Breast epithelium (tissue), 4 donors: Measurements from ENCODE around the gene ABLIM2. TPM values are rescaled to one million over a fixed set of nuclear protein-coding genes. Genes with fewer than 3 reads are reported as not detected.

Source experiments
- DNase-seq, 2 donors: peaks; one replicate each; pipeline ENCODE4 v3.0.0-alpha.2; 2019; ENCODE audit warnings: low spot score in 2 of 2
- H3K27ac ChIP-seq, 2 donors: fragments of 200-600 bp; sonication (generic) in 1 of 2; one replicate each; pipeline ENCODE4 v1.5.1; 2016 to 2019; ENCODE audit warnings: mild to moderate bottlenecking in 1 of 2
- H3K27me3 ChIP-seq, 2 donors: fragments of 200-600 bp; sonication (generic) in 1 of 2; one replicate each; pipeline versions ENCODE4 v1.5.1 to v1.6.0; 2017 to 2019; ENCODE audit warnings: control low read depth in 1 of 2, mild to moderate bottlenecking in 1 of 2
- H3K36me3 ChIP-seq: fragments of 200-600 bp; one replicate; pipeline ENCODE4 v1.5.1; 2019
- H3K4me1 ChIP-seq, 2 donors: fragments of 200-600 bp; sonication (generic); one replicate each; pipeline ENCODE4 v1.5.1; 2016 to 2019; ENCODE audit warnings: control low read depth in 1 of 2
- H3K4me3 ChIP-seq, 3 donors: fragments of 200-600 bp; sonication (generic); 1 replicate in 2 of 3; 2 replicates in 1 of 3; pipeline ENCODE4 v1.5.1; 2016 to 2019; ENCODE audit warnings: mild to moderate bottlenecking in 3 of 3, moderate library complexity in 2 of 3
- H3K9me3 ChIP-seq, 2 donors: fragments of 200-600 bp; sonication (generic) in 1 of 2; one replicate each; pipeline ENCODE4 v1.5.1; 2016 to 2019; ENCODE audit warnings: control low read depth in 1 of 2
- CTCF ChIP-seq, 3 donors: fragments of 450-650 bp; IDR thresholded peaks; one replicate each; pipeline ENCODE4 v1.5.1; 2016 to 2017; ENCODE audit warnings: antibody characterized with exemption in 3 of 3, mild to moderate bottlenecking in 3 of 3, moderate library complexity in 3 of 3
- POLR2A ChIP-seq: fragments of 450-650 bp; IDR thresholded peaks from one replicate; pipeline ENCODE4 v1.6.1; 2016; ENCODE audit warnings: antibody characterized with exemption, mild to moderate bottlenecking, moderate library complexity
- POLR2AphosphoS5 ChIP-seq, 3 donors: sonication (generic); formaldehyde crosslinking; IDR thresholded peaks; one replicate each; pipeline ENCODE4 v1.6.1; 2017; ENCODE audit warnings: antibody characterized with exemption in 3 of 3
- intact Hi-C: fragments of 100-400 bp; cut with DNase I; formaldehyde crosslinking; loops from one replicate; pipeline ENCODE4 v1.15.1; 2023; ENCODE audit warnings: low total_unique reads
- total RNA-seq, 3 donors: library from RNA; depleted of rRNA; stranded (reverse); fragments of >200 nt; gene quantifications; one replicate each; pipeline ENCODE4 v1.1.0, GENCODE V29; 2016

ABLIM2 gene
- total RNA-seq, 3 donors from 2014 or later, result 4.8 to 11.5 (median 8.2) TPM

GRCh38 chr4:7938266-7938608 lies 220.4 kb downstream of the ABLIM2 start:
- DNase-seq, result no peak
- H3K27me3 ChIP-seq, result no peaks in the 10 kb centered on the region
- H3K4me3 ChIP-seq, result peak overlapping the region; percentile 81 to 85 (median 81)
- TF ChIP-seq POLR2AphosphoS5 (IDR thresholded peaks at IDR 0.05), result no peak
- no peak for TF ChIP-seq POLR2A
- TF ChIP-seq CTCF (IDR thresholded peaks at IDR 0.05), result no peak
- H3K9me3 ChIP-seq, result no peaks in the 10 kb centered on the region
- H3K27ac ChIP-seq, result peak overlapping the region; percentile 34 to 89
- intact Hi-C loops, result no loop called here
- no peaks in the 10 kb centered on the region for H3K4me1 ChIP-seq
- H3K36me3 ChIP-seq, result no peaks in the 10 kb centered on the region

GRCh38 chr4:7937006-7937405 lies 221.6 kb downstream of the ABLIM2 start:
- no peaks in the 10 kb centered on the region for H3K36me3 ChIP-seq
- no peak for TF ChIP-seq CTCF (IDR thresholded peaks at IDR 0.05)
- H3K27me3 ChIP-seq, result no peaks in the 10 kb centered on the region
- H3K27ac ChIP-seq, result no peak overlapping the region
- H3K4me3 ChIP-seq, result no peak overlapping the region
- H3K4me1 ChIP-seq, result no peaks in the 10 kb centered on the region
- intact Hi-C loops, result no loop called here
- no peak for DNase-seq
- H3K9me3 ChIP-seq, result no peaks in the 10 kb centered on the region

DNA sequence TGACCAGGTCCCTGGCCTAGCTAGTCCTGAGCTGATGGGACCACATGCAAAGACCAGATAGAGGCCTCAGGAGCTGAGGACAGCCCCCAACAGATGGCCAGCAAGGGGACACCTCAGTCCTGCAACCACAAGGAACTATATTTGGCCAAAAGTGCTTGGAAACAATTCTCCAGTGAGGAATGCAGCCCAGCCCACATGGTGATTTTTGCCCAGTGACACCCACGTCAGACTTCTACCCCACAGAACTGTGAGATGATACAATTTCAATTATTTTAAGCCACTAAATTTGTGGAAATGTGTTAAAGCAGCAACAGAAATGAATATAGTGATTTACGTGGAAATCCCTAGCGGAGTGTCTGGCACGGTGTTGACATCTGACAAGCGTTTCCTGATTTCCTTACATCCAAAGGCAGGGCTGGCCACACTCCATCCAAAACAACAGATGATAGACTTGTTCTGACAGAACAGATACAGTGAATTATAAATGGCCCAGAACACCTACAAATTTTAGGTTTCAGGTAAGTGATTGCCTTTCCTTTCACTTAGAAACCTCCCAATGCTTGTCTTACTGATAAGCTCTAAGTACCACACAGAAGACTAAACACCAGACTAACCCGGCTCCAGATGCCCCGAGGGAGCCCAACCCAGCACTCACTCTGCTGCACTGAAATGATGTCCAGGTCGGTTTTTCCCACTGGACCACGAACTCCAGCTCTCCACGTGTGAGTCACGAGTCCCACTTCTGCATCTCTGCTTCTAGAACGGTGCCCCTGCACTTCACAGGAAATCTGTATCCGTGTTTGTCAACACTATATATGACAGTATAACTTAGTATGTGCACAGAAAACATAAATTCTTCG lies 224.7 kb downstream of the ABLIM2 start:
- no peak overlapping the region for H3K27ac ChIP-seq
- no peak for DNase-seq
- H3K27me3 ChIP-seq, result no peaks in the 10 kb centered on the region
- H3K4me1 ChIP-seq, result peaks cover 5 to 9% of the 10 kb centered on the region in 2 donors
- intact Hi-C loops, result no loop called here
- TF ChIP-seq POLR2A (no peak), POLR2AphosphoS5 (IDR thresholded peaks at IDR 0.05) (no peak), CTCF (IDR thresholded peaks at IDR 0.05) (no peak)
- H3K4me3 ChIP-seq, result no peak overlapping the region
- no peaks in the 10 kb centered on the region for H3K36me3 ChIP-seq
- no peaks in the 10 kb centered on the region for H3K9me3 ChIP-seq

- no peaks in the 10 kb centered on the region for H3K36me3 ChIP-seq
- peaks cover 5 to 9% of the 10 kb centered on the region in 2 donors for H3K4me1 ChIP-seq
- H3K27ac ChIP-seq, result no peak overlapping the region
- H3K27me3 ChIP-seq, result no peaks in the 10 kb centered on the region
- DNase-seq, result no peak
- no peak overlapping the region for H3K4me3 ChIP-seq
- no peaks in the 10 kb centered on the region for H3K9me3 ChIP-seq
- intact Hi-C loops, result no loop called here
- TF ChIP-seq CTCF (IDR thresholded peaks at IDR 0.05) (no peak), POLR2A (no peak), POLR2AphosphoS5 (IDR thresholded peaks at IDR 0.05) (no peak)
Observed at GRCh38 chr4:7932287-7932686, 226.3 kb downstream of the ABLIM2 start.

DNA sequence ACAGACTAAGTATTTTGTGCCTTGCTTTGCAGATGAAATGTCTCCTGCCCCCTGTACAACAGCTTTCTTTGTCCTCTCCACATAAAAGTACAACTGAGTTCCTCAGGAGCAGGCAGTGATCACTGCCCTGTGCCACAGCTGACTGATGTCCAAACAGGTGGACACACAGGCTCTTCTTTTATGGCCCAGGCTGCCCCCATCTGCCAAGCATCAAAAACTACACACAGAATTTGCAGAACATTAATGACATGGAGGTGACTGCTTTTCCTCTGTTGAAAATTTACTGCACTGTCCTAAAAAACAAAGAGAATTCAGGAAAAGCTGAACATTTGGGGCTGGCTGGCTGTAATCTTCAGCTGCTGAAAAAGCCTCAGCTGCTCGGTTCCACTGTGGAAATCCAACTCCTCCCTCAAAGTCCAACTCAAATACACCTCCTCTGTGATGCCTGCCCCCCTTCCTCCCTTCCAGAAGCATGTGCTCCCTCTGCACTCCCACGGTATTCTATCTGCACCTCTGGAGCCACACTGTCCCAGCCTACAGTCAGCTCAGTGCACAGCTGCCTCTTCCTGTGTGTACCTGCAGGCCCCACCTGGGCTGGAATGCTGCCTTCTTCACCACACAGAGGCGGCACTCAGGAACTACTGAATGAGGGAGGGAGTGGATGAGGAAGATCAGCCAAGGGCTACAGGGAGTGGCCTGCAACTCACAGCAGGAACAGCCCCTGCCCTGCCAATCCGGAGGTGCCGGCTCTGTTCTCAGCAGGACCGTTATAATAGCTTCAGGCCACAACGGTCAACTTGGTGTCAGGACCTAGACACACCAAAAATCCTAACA lies 229.3 kb downstream of the ABLIM2 start:
- TF ChIP-seq POLR2A (no peak), POLR2AphosphoS5 (IDR thresholded peaks at IDR 0.05) (no peak), CTCF (IDR thresholded peaks at IDR 0.05) (no peak)
- peak overlapping the region in 1 of 3 donors; percentile 19 for H3K4me3 ChIP-seq
- intact Hi-C loops, result no loop called here
- H3K36me3 ChIP-seq, result no peaks in the 10 kb centered on the region
- H3K9me3 ChIP-seq, result no peaks in the 10 kb centered on the region
- no peaks in the 10 kb centered on the region for H3K27me3 ChIP-seq
- peak overlapping the region; percentile 29 to 36 for H3K27ac ChIP-seq
- DNase-seq, result peak in 1 of 2 donors; percentile 78
- peaks cover 5 to 9% of the 10 kb centered on the region in 2 donors for H3K4me1 ChIP-seq
